22Rv1 (cell line): ENCODE measurements around the gene SBNO2.

ENCODE experiments used
- CTCF ChIP-seq: fragments of 450-650 bp; IDR thresholded peaks from 2 replicates; pipeline ENCODE4 v1.5.1; 2017; ENCODE audit warnings: mild to moderate bottlenecking
- ZFX ChIP-seq: fragments of 450-650 bp; IDR thresholded peaks from 2 replicates; pipeline ENCODE4 v1.6.1; 2017; ENCODE audit warnings: antibody characterized with exemption, borderline replicate concordance

DNA sequence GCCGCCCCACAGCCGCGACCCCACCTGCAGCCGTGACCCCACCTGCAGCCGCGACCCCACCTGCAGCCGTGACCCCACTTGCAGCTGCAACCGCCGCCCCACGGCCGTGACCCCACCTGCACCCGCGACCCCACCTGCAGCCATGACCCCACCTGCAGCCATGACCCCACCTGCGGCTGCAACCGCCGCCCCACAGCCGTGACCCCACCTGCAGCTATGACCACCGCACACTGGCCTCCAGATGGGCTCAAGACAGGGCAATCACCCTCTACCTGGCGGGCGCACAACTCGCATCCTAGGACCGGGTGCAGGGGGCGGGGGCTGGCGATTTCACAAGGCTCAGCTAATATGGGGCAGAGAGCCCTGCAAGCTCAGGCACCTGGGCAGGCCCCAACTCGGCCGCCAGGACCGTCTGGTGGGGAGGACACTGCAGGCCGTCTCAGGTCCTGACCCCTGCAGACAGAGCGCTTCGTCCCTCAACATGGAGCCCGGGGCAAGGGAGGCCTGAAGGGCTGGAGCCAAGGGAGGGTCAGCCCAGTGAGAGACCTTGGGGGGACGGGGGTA, 15.1 kb downstream of the SBNO2 start:
- TF ChIP-seq CTCF (no peak), ZFX (no peak)
